Endothelial cell of umbilical vein (primary cell): Measurements from ENCODE around the gene VWA8.

Source experiments
- CTCF ChIP-seq, 2 donors: IDR thresholded peaks; 1 replicate in 1 of 2; 2 replicates in 1 of 2; pipeline ENCODE4 v1.5.1; 2011; ENCODE audit warnings: low read length in 2 of 2, mild to moderate bottlenecking in 2 of 2, moderate library complexity in 2 of 2, control low read depth in 1 of 2, inconsistent platforms in 1 of 2, low read depth in 1 of 2; ENCODE audit not compliant: insufficient read depth in 1 of 2; ENCODE audit errors: extremely low read depth in 1 of 2
- EZH2 ChIP-seq: IDR thresholded peaks from 2 replicates; pipeline ENCODE4 v1.6.1; 2012; ENCODE audit warnings: borderline replicate concordance, low read depth, mild to moderate bottlenecking, moderate library complexity, low read length, inconsistent platforms; ENCODE audit not compliant: severe bottlenecking
- JUN ChIP-seq: IDR thresholded peaks from 2 replicates; pipeline ENCODE4 v1.6.1; 2011; ENCODE audit warnings: borderline replicate concordance, low read depth; ENCODE audit not compliant: insufficient read length, insufficient read depth
- MAX ChIP-seq: IDR thresholded peaks from 2 replicates; pipeline ENCODE4 v1.6.1; 2011; ENCODE audit not compliant: insufficient read depth, insufficient read length
- MYC ChIP-seq: IDR thresholded peaks from one replicate; pipeline ENCODE4 v1.6.1; 2011; ENCODE audit warnings: mild to moderate bottlenecking, low read depth, low read length
- POLR2A ChIP-seq: IDR thresholded peaks from 2 replicates; pipeline ENCODE4 v1.6.1; 2012; ENCODE audit warnings: low read depth, mild to moderate bottlenecking, control low read depth, low read length
- POLR2AphosphoS5 ChIP-seq: IDR thresholded peaks from 2 replicates; pipeline ENCODE4 v1.6.1; 2012; ENCODE audit warnings: low read depth, mild to moderate bottlenecking, control low read depth, low read length, moderate library complexity; ENCODE audit not compliant: insufficient read depth

- TF ChIP-seq CTCF (IDR thresholded peaks at IDR 0.05; ENCODE audit: extremely low read depth in 1 of 2, insufficient read depth in 1 of 2, low read depth in 1 of 2, low read length in 2 of 2) (no peak), POLR2AphosphoS5 (no peak), MYC (no peak), POLR2A (no peak), MAX (no peak), EZH2 (no peak), JUN (no peak)
These were observed 282.1 kb downstream of the VWA8 start for GRCh38 chr13:41678848-41679247.
